Large intestine (tissue), 1 donor: ENCODE data around the gene AKAP1. TPM values are rescaled to one million over a fixed set of nuclear protein-coding genes. Genes with fewer than 3 reads are reported as not detected.

Experiments used
- polyA plus RNA-seq: library from polyadenylated mRNA; unstranded; fragments of 120-200 nt; gene quantifications from one replicate; pipeline ENCODE4 v1.2.1, GENCODE V29; 2013

Gene AKAP1
- polyA plus RNA-seq, 1 donor, result 78.8 TPM

Other genes starting within 250 kb of the AKAP1 start
- gene TRIM25, start 171.2 kb upstream of the AKAP1 start, polyA plus RNA-seq, result 48.5 TPM
- gene COIL, start 124.2 kb upstream of the AKAP1 start, polyA plus RNA-seq, result 21.4 TPM
- gene SCPEP1, start 107.1 kb upstream of the AKAP1 start, polyA plus RNA-seq, result 323 TPM
- gene MSI2, start 171.3 kb downstream of the AKAP1 start, polyA plus RNA-seq, result 46.1 TPM